ENCODE results near the gene CLDN9. TPM values are rescaled to one million over a fixed set of nuclear protein-coding genes. Genes with fewer than 3 reads are reported as not detected.

Gene CLDN9
- total and polyA plus RNA-seq, 2 donors (not counting 1 experiment from before 2014, with no cell fraction given), result 0.04 TPM; not detected in 1

GRCh38 chr16:3058139-3059030 is 45.7 kb downstream of the CLDN9 start:
- H3K4me3 Mint-ChIP-seq, result peak overlapping the region; percentile 87
- Histone ChIP-seq H3K9me3 (ENCODE audit: control extremely low read depth in 1 of 3, control insufficient read depth in 2 of 3, insufficient read depth in 1 of 3, low read length in 2 of 3) (no peaks in the 10 kb centered on the region), H3K4me2 (replicated peaks; ENCODE audit: low read depth, low read length, poor library complexity, severe bottlenecking) (peak overlapping the region; percentile 99), H3K36me3 (replicated peaks in 1 of 2; ENCODE audit: control extremely low read depth in 1 of 2, control insufficient read depth in 1 of 2, extremely low read depth in 1 of 2, insufficient read depth in 2 of 2, low read length in 1 of 2) (no peaks in the 10 kb centered on the region), H4K20me1 (ENCODE audit: control insufficient read depth, insufficient read depth, low read length, poor library complexity, severe bottlenecking) (no peaks in the 10 kb centered on the region), H2AFZ (ENCODE audit: insufficient read depth, low read depth, low read length, poor library complexity, severe bottlenecking) (peak overlapping the region; percentile 98), H3K27me3 (replicated peaks in 1 of 4; ENCODE audit: control extremely low read depth in 1 of 4, control insufficient read depth in 3 of 4, insufficient read depth in 4 of 4, low read length in 3 of 4) (peaks cover 0 to 6% (median 0%) of the 10 kb centered on the region in 4 experiments), H3K4me1 (ENCODE audit: control insufficient read depth in 2 of 2, insufficient read depth in 2 of 2, low read length in 2 of 2) (peaks cover 20 to 22% of the 10 kb centered on the region in 2 donors), H3K27ac (ENCODE audit: low read length in 2 of 2) (peak overlapping the region; percentile 38 to 74), H3K4me3 (ENCODE audit: control extremely low read depth in 1 of 5, extremely low read depth in 1 of 5, insufficient read depth in 1 of 5, low read depth in 2 of 5, low read length in 4 of 5) (peak overlapping the region in 4 of 5 experiments; percentile 75 to 93 (median 82)), H3K9ac (ENCODE audit: low read length) (peak overlapping the region; percentile 83), H3K79me2 (ENCODE audit: control insufficient read depth, insufficient read depth, low read length) (no peaks in the 10 kb centered on the region)
- CTCF ChIA-PET, result interaction anchor here (0.7 to 6.5 kb wide), 23 partner anchors 10 to 399 kb away, joined by 3 to 140 read pairs (median 6); partner anchors contain the start of genes HCFC1R1, THOC6 and ZNF213
- 8% methylated on average over 74 of the region's 77 CpGs for WGBS (ENCODE audit: insufficient coverage)
- intact Hi-C loops (cut with micrococcal nuclease), result loop anchor here (1.0 to 2.0 kb wide), 6 partner anchors 18 to 108 kb away; partner anchors contain the start of gene THOC6
- peaks cover 24% of the 10 kb centered on the region for H3K4me1 Mint-ChIP-seq
- H3K9me3 Mint-ChIP-seq (ENCODE audit: insufficient read depth), result no peaks in the 10 kb centered on the region
- DNase-seq (peak; percentile 67), ATAC-seq (ENCODE audit: low read depth) (peak; percentile 25)
- POLR2A ChIA-PET, result interaction anchor here (0.5 to 2.1 kb wide), 8 partner anchors 35 to 1123 kb away, joined by 3 to 13 read pairs (median 8); partner anchors contain the start of gene ZNF213
- no peaks in the 10 kb centered on the region for H3K27me3 Mint-ChIP-seq
- H3K27ac Mint-ChIP-seq, result peak overlapping the region; percentile 53
- TF ChIP-seq EZH2 (IDR thresholded peaks at IDR 0.05; ENCODE audit: borderline replicate concordance, insufficient read depth, low read depth, low read length, poor library complexity, severe bottlenecking) (no peak), CTCF (IDR thresholded peaks at IDR 0.05) (no peak)
